IMR-90 (cell line): ENCODE data around the gene IRF2BP2. TPM values are rescaled to one million over a fixed set of nuclear protein-coding genes. Genes with fewer than 3 reads are reported as not detected.
"Not testable (repeated sequence)": the region's sequence is repeated elsewhere in the genome, so short reads cannot be mapped to it uniquely, and the experiment has no call there.

Experiments
- ATAC-seq: fragments of 200-7000 bp; cut with Tn5 transposase; 2 replicates; pipeline ENCODE4 v1.9.1; 2020; ENCODE audit warnings: low read depth, mild to moderate bottlenecking, moderate library complexity
- BruUV-seq: library from RNA; stranded (reverse); fragments of 400-500 nt; replicated peaks from 2 replicates; lab custom pipeline; 2021; lab: Mats Ljungman, UMichigan
- CTCF ChIA-PET: fragments of 300-600 bp; formaldehyde crosslinking; extraction: SDS; loops from one replicate; lab custom pipeline; 2021; ENCODE audit warnings: antibody characterized with exemption; lab: Yijun Ruan, JAX
- POLR2A ChIA-PET: fragments of 300-600 bp; sonication (Branson Sonifier 250); formaldehyde crosslinking; loops from one replicate; lab custom pipeline; 2022; ENCODE audit warnings: antibody characterized with exemption; ENCODE audit not compliant: unreplicated experiment; lab: Charles Lee
- DNase-seq: peaks from one replicate; pipeline ENCODE4 v3.0.0; 2013
- H2AFZ ChIP-seq: replicated peaks from 2 replicates; pipeline ENCODE3; 2013; ENCODE audit warnings: low read length, mild to moderate bottlenecking; ENCODE audit not compliant: poor library complexity
- H2AK5ac ChIP-seq: 2 replicates; pipeline ENCODE4 v1.6.1; 2013; ENCODE audit warnings: low read depth, low read length, inconsistent platforms
- H2AK9ac ChIP-seq: replicated peaks from 2 replicates; pipeline ENCODE3; 2013; ENCODE audit warnings: mild to moderate bottlenecking, low read depth, low read length, moderate library complexity; ENCODE audit not compliant: poor library complexity
- H2BK120ac ChIP-seq: 2 replicates; pipeline ENCODE4 v1.6.1; 2013; ENCODE audit warnings: low read depth, low read length, inconsistent platforms
- H2BK15ac ChIP-seq: 3 replicates; pipeline ENCODE4 v1.6.1; 2013; ENCODE audit warnings: low read depth, low read length, inconsistent platforms
- H2BK20ac ChIP-seq: 2 replicates; pipeline ENCODE4 v1.6.1; 2013; ENCODE audit warnings: low read depth, mild to moderate bottlenecking, inconsistent platforms, low read length, moderate library complexity
- H2BK5ac ChIP-seq: 2 replicates; pipeline ENCODE4 v1.6.1; 2013; ENCODE audit warnings: mild to moderate bottlenecking, low read depth, low read length, inconsistent platforms; ENCODE audit not compliant: poor library complexity, severe bottlenecking
- H3K14ac ChIP-seq: replicated peaks from 2 replicates; pipeline ENCODE4 v1.6.1; 2013; ENCODE audit warnings: low read depth, low read length, inconsistent platforms
- H3K18ac ChIP-seq: 2 replicates; pipeline ENCODE4 v1.6.1; 2013; ENCODE audit warnings: low read depth, low read length, control low read depth
- H3K23ac ChIP-seq: 2 replicates; pipeline ENCODE4 v1.6.1; 2013; ENCODE audit warnings: low read depth, low read length, inconsistent platforms
- H3K27ac ChIP-seq: 2 replicates; pipeline ENCODE4 v1.5.1; 2013; ENCODE audit warnings: mild to moderate bottlenecking, control low read depth, low read length; ENCODE audit not compliant: insufficient read depth
- H3K27me3 ChIP-seq: 2 replicates; pipeline ENCODE4 v1.6.1; 2013; ENCODE audit warnings: low read length; ENCODE audit not compliant: control insufficient read depth, insufficient read depth
- H3K36me3 ChIP-seq: 2 replicates; pipeline ENCODE4 v1.6.1; 2013; ENCODE audit warnings: low read length, mixed read lengths; ENCODE audit not compliant: control insufficient read depth, insufficient read depth
- H3K4ac ChIP-seq: 2 replicates; pipeline ENCODE4 v1.6.1; 2013; ENCODE audit warnings: low read depth, low read length, inconsistent platforms
- H3K4me1 ChIP-seq: 2 replicates; pipeline ENCODE4 v1.6.1; 2013; ENCODE audit warnings: low read length, mixed read lengths; ENCODE audit not compliant: control insufficient read depth, insufficient read depth
- H3K4me2 ChIP-seq: 2 replicates; pipeline ENCODE4 v1.6.1; 2013; ENCODE audit warnings: low read depth, mild to moderate bottlenecking, control low read depth, low read length, moderate library complexity
- H3K4me3 ChIP-seq: 2 replicates; pipeline ENCODE4 v1.5.1; 2013; ENCODE audit warnings: low read depth, mild to moderate bottlenecking, control low read depth, low read length, moderate library complexity; ENCODE audit not compliant: insufficient read depth
- H3K56ac ChIP-seq: 2 replicates; pipeline ENCODE4 v1.6.1; 2013; ENCODE audit warnings: low read length, inconsistent platforms; ENCODE audit not compliant: insufficient read depth; ENCODE audit errors: extremely low read depth
- H3K79me1 ChIP-seq, 2 experiments: 2 replicates each; pipeline ENCODE4 v1.6.1; 2013; ENCODE audit warnings: low read length in 2 of 2, inconsistent platforms in 1 of 2, low read depth in 1 of 2
- H3K9ac ChIP-seq: 2 replicates; pipeline ENCODE4 v1.6.1; 2013; ENCODE audit warnings: low read depth, low read length, control low read depth
- H3K9me1 ChIP-seq: 2 replicates; pipeline ENCODE4 v1.6.1; 2013; ENCODE audit warnings: low read length, inconsistent platforms; ENCODE audit not compliant: insufficient read depth
- H3K9me3 ChIP-seq: 2 replicates; pipeline ENCODE4 v1.6.1; 2013; ENCODE audit warnings: low read length; ENCODE audit not compliant: control insufficient read depth, insufficient read depth
- H4K20me1 ChIP-seq: 2 replicates; pipeline ENCODE4 v1.6.1; 2013; ENCODE audit warnings: low read length, inconsistent platforms; ENCODE audit not compliant: insufficient read depth
- H4K5ac ChIP-seq: 2 replicates; pipeline ENCODE4 v1.6.1; 2013; ENCODE audit warnings: mild to moderate bottlenecking, low read depth, low read length, control low read depth
- H4K8ac ChIP-seq, 2 experiments: 2 replicates each; pipeline ENCODE4 v1.6.1; 2013; ENCODE audit warnings: low read depth in 2 of 2, low read length in 2 of 2, control low read depth in 1 of 2, inconsistent platforms in 1 of 2
- H4K91ac ChIP-seq: 2 replicates; pipeline ENCODE4 v1.6.1; 2013; ENCODE audit warnings: low read depth, low read length, inconsistent platforms; ENCODE audit not compliant: insufficient read depth
- WGBS, 2 experiments: methylation state at CpG; one replicate each; pipeline versions ENCODE4 v1.1.5 to v1.1.7; 2013; ENCODE audit warnings: missing lambda C conversion rate in 2 of 2; ENCODE audit not compliant: insufficient read length in 1 of 2; ENCODE audit errors: extremely low coverage in 2 of 2; 5-methylcytosine and 5-hydroxymethylcytosine counted together
- dilution Hi-C: fragments of 300-500 bp; cut with HindIII; formaldehyde crosslinking; loops from one replicate; pipeline ENCODE4 v1.14.3; 2018; ENCODE audit warnings: low sequenced_read_pairs; ENCODE audit not compliant: unreplicated experiment
- in situ Hi-C: fragments of 300-500 bp; cut with MboI; formaldehyde crosslinking; loops from 3 replicates; pipeline ENCODE4 v1.14.3; 2019; ENCODE audit warnings: low sequenced_read_pairs, inconsistent platforms, mixed read lengths
- intact Hi-C: fragments of 100-400 bp; cut with micrococcal nuclease; formaldehyde crosslinking; loops from 2 replicates; pipeline ENCODE4 v1.10.0; 2022
- polyA plus RNA-seq, 3 experiments: library from polyadenylated mRNA; depleted of rRNA; stranded (reverse); fragments of >200 nt; gene quantifications; 2 replicates each; pipeline ENCODE4 v1.2.3, GENCODE V29; 2012; ENCODE audit warnings: low replicate concordance in 1 of 3
- total RNA-seq: library from RNA; depleted of rRNA; stranded (reverse); fragments of >200 nt; gene quantifications from 2 replicates; pipeline ENCODE4 v1.2.3, GENCODE V29; 2012

Gene IRF2BP2
- total and polyA plus RNA-seq, 2 of the 4 experiments (the other 2 are of a cell fraction) = 47.0 to 66.6 TPM

GRCh38 chr1:234594575-234594974, 15.4 kb downstream of the IRF2BP2 start:
- H2BK5ac ChIP-seq, H4K5ac ChIP-seq, H3K27ac ChIP-seq, H2BK20ac ChIP-seq, H2AK5ac ChIP-seq, CTCF ChIA-PET, H3K27me3 ChIP-seq, H3K4me1 ChIP-seq, H3K4me2 ChIP-seq, H3K4me3 ChIP-seq, intact Hi-C loops, H3K18ac ChIP-seq, H2BK120ac ChIP-seq, H2BK15ac ChIP-seq, H3K23ac ChIP-seq, BruUV-seq, H3K36me3 ChIP-seq, H3K9ac ChIP-seq, H3K9me1 ChIP-seq, ATAC-seq, POLR2A ChIA-PET, H3K4ac ChIP-seq, H3K9me3 ChIP-seq, H4K8ac ChIP-seq, H4K91ac ChIP-seq, DNase-seq, H4K20me1 ChIP-seq, H2AK9ac ChIP-seq, H3K56ac ChIP-seq, dilution Hi-C loops, H3K14ac ChIP-seq, H2AFZ ChIP-seq, H3K79me1 ChIP-seq: not testable (repeated sequence)
- WGBS, 2 experiments = 76% methylated on average over 2 of the region's 4 CpGs; no CpG with 5 or more reads in 1 of the 2 experiments
- in situ Hi-C loops = loop anchor here (25.0 kb wide), 1 partner anchor 482 kb away; no protein-coding TSS in a partner anchor
